H1 (cell line): ENCODE measurements around the gene AMZ1. TPM values are rescaled to one million over a fixed set of nuclear protein-coding genes. Genes with fewer than 3 reads are reported as not detected.

Experiments
- CTCF ChIA-PET: fragments of 300-600 bp; sonication (Branson Sonifier 250); formaldehyde crosslinking; loops from one replicate; lab custom pipeline; 2021; ENCODE audit not compliant: partially characterized antibody; lab: Charles Lee
- POLR2A ChIA-PET: fragments of 300-600 bp; sonication (Branson Sonifier 250); formaldehyde crosslinking; loops from one replicate; lab custom pipeline; 2021; ENCODE audit warnings: inconsistent platforms; ENCODE audit not compliant: partially characterized antibody; lab: Charles Lee
- DNase-seq, 2 experiments: peaks; one replicate each; pipeline versions ENCODE4 v3.0.0 to v3.0.0-alpha.2; 2010 to 2022; ENCODE audit warnings: low spot score in 2 of 2, low read depth in 1 of 2, mixed read lengths in 1 of 2
- FAIRE-seq: peaks from 2 replicates; lab custom pipeline; 2011; peaks lifted over from hg19 to GRCh38; lab: Jason Lieb, UNC
- H2AFZ ChIP-seq: 2 replicates; pipeline ENCODE4 v1.8.1; 2012; ENCODE audit warnings: low read length, inconsistent platforms
- H2AK5ac ChIP-seq: 2 replicates; pipeline ENCODE4 v1.6.1; 2013; ENCODE audit warnings: low read depth, low read length
- H2BK120ac ChIP-seq: replicated peaks from 2 replicates; pipeline ENCODE3; 2013; ENCODE audit warnings: low read depth, low read length, inconsistent platforms
- H2BK12ac ChIP-seq: 2 replicates; pipeline ENCODE4 v1.6.1; 2013; ENCODE audit warnings: low read depth, low read length
- H2BK15ac ChIP-seq: 2 replicates; pipeline ENCODE4 v1.6.1; 2013; ENCODE audit warnings: low read length
- H2BK20ac ChIP-seq: 2 replicates; pipeline ENCODE4 v1.6.1; 2013; ENCODE audit warnings: low read length
- H2BK5ac ChIP-seq: 2 replicates; pipeline ENCODE4 v1.6.1; 2013; ENCODE audit warnings: low read depth, low read length
- H3K14ac ChIP-seq: 2 replicates; pipeline ENCODE4 v1.6.1; 2013; ENCODE audit warnings: inconsistent platforms; ENCODE audit not compliant: insufficient read length
- H3K18ac ChIP-seq: 2 replicates; pipeline ENCODE4 v1.6.1; 2013; ENCODE audit warnings: low read length; ENCODE audit errors: extremely low read depth
- H3K23ac ChIP-seq: 2 replicates; pipeline ENCODE4 v1.6.1; 2013; ENCODE audit warnings: inconsistent platforms; ENCODE audit not compliant: insufficient read length
- H3K23me2 ChIP-seq: 2 replicates; pipeline ENCODE4 v1.6.1; 2013; ENCODE audit warnings: low read depth, low read length
- H3K27ac ChIP-seq: 2 replicates; pipeline ENCODE4 v1.6.1; 2011; ENCODE audit warnings: low read depth, low read length, inconsistent platforms
- H3K27me3 ChIP-seq, 4 experiments: replicated peaks in 1 of 4; 1 replicate in 1 of 4; 2 replicates in 3 of 4; pipeline versions ENCODE4 v1.6.1 to v1.8.1; 2011 to 2013; ENCODE audit warnings: low read length in 3 of 4, mild to moderate bottlenecking in 3 of 4, inconsistent platforms in 2 of 4, mixed read lengths in 2 of 4, moderate library complexity in 1 of 4; ENCODE audit not compliant: control insufficient read depth in 3 of 4, insufficient read depth in 3 of 4; ENCODE audit errors: extremely low read depth in 1 of 4
- H3K36me3 ChIP-seq, 4 experiments: 2 replicates each; pipeline versions ENCODE4 v1.6.1 to v1.8.1; 2011 to 2013; ENCODE audit warnings: mild to moderate bottlenecking in 4 of 4, low read length in 3 of 4, moderate library complexity in 2 of 4, control low read depth in 1 of 4, inconsistent platforms in 1 of 4; ENCODE audit not compliant: insufficient read depth in 4 of 4, control insufficient read depth in 2 of 4
- H3K4ac ChIP-seq: replicated peaks from 2 replicates; pipeline ENCODE3; 2013; ENCODE audit warnings: low read length, low read depth, mixed read lengths, inconsistent platforms; ENCODE audit not compliant: insufficient read length
- H3K4me1 ChIP-seq, 4 experiments: replicated peaks in 1 of 4; 1 replicate in 1 of 4; 2 replicates in 3 of 4; pipeline versions ENCODE4 v1.6.1 to v1.8.1; 2011 to 2013; ENCODE audit warnings: low read length in 3 of 4, inconsistent platforms in 2 of 4, mixed read lengths in 1 of 4; ENCODE audit not compliant: insufficient read depth in 4 of 4, control insufficient read depth in 3 of 4
- H3K4me2 ChIP-seq, 2 experiments: 2 replicates each; pipeline versions ENCODE4 v1.6.1 to v1.8.1; 2011 to 2013; ENCODE audit warnings: low read depth in 2 of 2, low read length in 2 of 2, control low read depth in 1 of 2, inconsistent platforms in 1 of 2, mild to moderate bottlenecking in 1 of 2; ENCODE audit not compliant: insufficient read depth in 1 of 2
- H3K4me3 ChIP-seq, 4 experiments: fragments of 200-600, 300-600 bp in 1 of 4; sonication (generic), shearing (Covaris generic), sonication (Bioruptor Twin) in 1 of 4; 2 replicates each; pipeline versions ENCODE4 v1.5.1 to v1.8.1; 2011 to 2016; ENCODE audit warnings: low read length in 4 of 4, low read depth in 3 of 4, control low read depth in 2 of 4, inconsistent platforms in 2 of 4, mild to moderate bottlenecking in 2 of 4, mixed read lengths in 1 of 4, moderate library complexity in 1 of 4; ENCODE audit not compliant: insufficient read depth in 2 of 4; ENCODE audit errors: extremely low read depth in 1 of 4
- H3K56ac ChIP-seq: replicated peaks from 2 replicates; pipeline ENCODE3; 2013; ENCODE audit warnings: low read depth, mild to moderate bottlenecking, mixed read lengths, low read length, inconsistent platforms; ENCODE audit not compliant: insufficient read length
- H3K79me1 ChIP-seq: 2 replicates; pipeline ENCODE4 v1.6.1; 2013; ENCODE audit warnings: low read depth, low read length, control low read depth
- H3K79me2 ChIP-seq, 2 experiments: 2 replicates each; pipeline versions ENCODE4 v1.6.1 to v1.8.1; 2012 to 2013; ENCODE audit warnings: low read length in 2 of 2, mild to moderate bottlenecking in 2 of 2, inconsistent platforms in 1 of 2; ENCODE audit not compliant: insufficient read depth in 2 of 2, control insufficient read depth in 1 of 2
- H3K9ac ChIP-seq, 4 experiments: replicated peaks in 1 of 4; 1 replicate in 1 of 4; 2 replicates in 3 of 4; pipeline versions ENCODE4 v1.6.1 to v1.8.1; 2011 to 2013; ENCODE audit warnings: low read depth in 3 of 4, low read length in 3 of 4, control low read depth in 2 of 4, mild to moderate bottlenecking in 2 of 4, moderate library complexity in 2 of 4, inconsistent platforms in 1 of 4; ENCODE audit errors: extremely low read depth in 1 of 4
- H3K9me3 ChIP-seq, 2 experiments: 2 replicates each; pipeline versions ENCODE4 v1.6.1 to v1.8.1; 2012 to 2013; ENCODE audit warnings: mild to moderate bottlenecking in 2 of 2, moderate library complexity in 2 of 2, control low read depth in 1 of 2, inconsistent platforms in 1 of 2, low read depth in 1 of 2, low read length in 1 of 2, mixed read lengths in 1 of 2; ENCODE audit not compliant: insufficient read depth in 2 of 2
- H4K20me1 ChIP-seq, 2 experiments: replicated peaks in 1 of 2; 2 replicates each; pipeline versions ENCODE3 to v1.8.1; 2011 to 2013; ENCODE audit warnings: inconsistent platforms in 2 of 2, low read length in 2 of 2, mild to moderate bottlenecking in 1 of 2; ENCODE audit not compliant: insufficient read depth in 2 of 2, control insufficient read depth in 1 of 2
- H4K5ac ChIP-seq: 2 replicates; pipeline ENCODE4 v1.6.1; 2013; ENCODE audit warnings: low read length, low read depth, mixed read lengths, inconsistent platforms; ENCODE audit not compliant: insufficient read length
- H4K8ac ChIP-seq: 2 replicates; pipeline ENCODE4 v1.8.0; 2013; ENCODE audit warnings: mild to moderate bottlenecking, moderate library complexity, low read length, inconsistent platforms; ENCODE audit not compliant: insufficient read depth; ENCODE audit errors: extremely low read depth
- H4K91ac ChIP-seq: replicated peaks from 2 replicates; pipeline ENCODE3; 2013; ENCODE audit warnings: low read length, mixed read lengths, inconsistent platforms; ENCODE audit not compliant: insufficient read length
- GABPA ChIP-seq: IDR thresholded peaks from 2 replicates; pipeline ENCODE4 v1.6.1; 2011; ENCODE audit warnings: mild to moderate bottlenecking, low read length, moderate library complexity, borderline replicate concordance; ENCODE audit not compliant: insufficient read depth
- RAD21 ChIP-seq, 2 experiments: IDR thresholded peaks in 1 of 2; conservative IDR thresholded peaks in 1 of 2; 2 replicates each; pipeline ENCODE4 v1.6.1; 2011; ENCODE audit warnings: low read depth in 2 of 2, low read length in 2 of 2, improper control_type of control experiment in 1 of 2, inconsistent platforms in 1 of 2, mild to moderate bottlenecking in 1 of 2, moderate library complexity in 1 of 2
- RFX5 ChIP-seq: IDR thresholded peaks from 2 replicates; pipeline ENCODE4 v1.6.1; 2011; ENCODE audit warnings: low read depth, low read length, improper control_type of control experiment, borderline replicate concordance
- ZNF274 ChIP-seq: IDR thresholded peaks from 2 replicates; pipeline ENCODE4 v1.7.0; 2012; ENCODE audit warnings: low read length, borderline replicate concordance; ENCODE audit errors: extremely low read depth
- WGBS, 2 experiments: shearing (Covaris generic) in 1 of 2; methylation state at CpG; one replicate each; pipeline versions ENCODE4 v1.1.6 to v1.1.7; 2013 to 2015; ENCODE audit warnings: low lambda C conversion rate in 2 of 2, mixed read lengths in 2 of 2, inconsistent platforms in 1 of 2, low coverage in 1 of 2, missing lambda C conversion rate in 1 of 2; ENCODE audit not compliant: insufficient replicate concordance in 2 of 2, insufficient coverage in 1 of 2, insufficient read length in 1 of 2; ENCODE audit errors: extremely low coverage in 1 of 2, missing lambda C conversion rate in 1 of 2; 5-methylcytosine and 5-hydroxymethylcytosine counted together
- polyA plus RNA-seq, 7 experiments: library from polyadenylated mRNA; depleted of rRNA in 3 of 7; stranded (reverse) in 5 of 7; unstranded in 2 of 7; fragments of >200 nt in 5 of 7; fragments of 200-250 nt in 2 of 7; gene quantifications; 1 replicate in 5 of 7; 2 replicates in 1 of 7; 4 replicates in 1 of 7; pipeline versions ENCODE4 v1.2.1 to v1.2.3, GENCODE V29; 2011 to 2013; ENCODE audit warnings: missing spikeins in 2 of 7, mixed read lengths in 2 of 7
- total RNA-seq: library from RNA; stranded (reverse); fragmentation: NEBNext Ultra II Directional; extraction: Animal tissue kit (Norgen Biotek cat#: 25700); gene quantifications from 2 replicates; pipeline ENCODE4 v1.2.1, GENCODE V29; 2021
- TF ChIP-seq, protein P1 (sequence below): IDR thresholded peaks from 2 replicates; pipeline ENCODE4 v1.6.1; 2011; ENCODE audit warnings: low read length, improper control_type of control experiment
- TF ChIP-seq, protein P2 (sequence below): IDR thresholded peaks from 2 replicates; pipeline ENCODE4 v1.6.1; 2012; ENCODE audit warnings: inconsistent platforms

AMZ1 gene
- total and polyA plus RNA-seq, 2 of the 8 experiments (the other 6 are each of a cell fraction or from before 2014, with no cell fraction given), result 0.59 to 1.4 TPM

DNA sequence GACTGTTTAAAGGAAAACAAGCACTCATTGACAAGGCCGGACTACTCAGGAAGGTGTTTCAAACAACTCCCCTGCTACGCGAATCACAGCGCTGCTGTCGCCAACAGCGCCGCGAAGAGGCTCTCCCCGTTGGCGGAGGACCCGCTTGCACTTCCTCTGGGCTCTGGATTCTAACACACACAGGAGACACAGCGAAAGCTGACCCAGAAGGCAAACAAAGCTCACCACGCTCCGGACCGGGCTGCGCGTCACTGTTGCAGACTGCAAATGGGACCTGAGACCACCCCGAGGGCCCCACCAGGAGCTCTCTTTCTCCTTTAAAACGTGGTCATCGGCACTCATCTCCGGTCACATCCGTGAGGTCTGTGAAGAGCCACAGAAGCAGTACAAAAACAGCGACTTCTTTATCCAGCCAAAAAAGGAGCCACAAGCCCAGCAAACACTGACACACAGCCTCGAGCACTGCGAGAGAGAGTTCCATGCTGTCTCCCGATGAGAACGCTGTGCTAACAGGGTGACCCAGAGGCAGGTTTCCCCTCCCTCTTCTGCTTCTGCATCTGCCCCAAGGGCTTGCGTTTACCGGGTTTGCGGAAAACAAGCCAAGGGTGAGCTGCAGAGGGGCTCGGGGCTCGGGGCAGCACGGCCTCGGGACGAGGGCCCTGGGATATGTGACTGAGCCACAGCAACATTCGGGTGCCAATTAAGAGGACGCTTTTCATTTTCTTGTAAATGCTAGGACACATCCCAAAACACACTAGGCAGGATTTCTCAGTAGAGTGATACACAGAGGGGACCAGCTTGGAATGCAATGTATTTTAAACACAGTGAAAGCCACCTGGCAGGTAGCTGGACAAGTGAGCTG is 41.3 kb downstream of the AMZ1 start:
- POLR2A ChIA-PET, result interaction anchor here (1.0 to 1.8 kb wide), 2 partner anchors 10 to 173 kb away, joined by 3 to 4 read pairs; no protein-coding TSS in a partner anchor
- Histone ChIP-seq H2AFZ (no peak overlapping the region), H3K79me1 (peaks cover 15% of the 10 kb centered on the region; the same call in 1 of the 2 replicates), H3K4ac (no peak overlapping the region), H3K27ac (no peak overlapping the region), H3K9ac (no peak overlapping the region), H3K36me3 (peaks cover 7 to 24% (median 16%) of the 10 kb centered on the region in 4 experiments), H3K18ac (no peak overlapping the region)
- TF ChIP-seq, protein P1, sequence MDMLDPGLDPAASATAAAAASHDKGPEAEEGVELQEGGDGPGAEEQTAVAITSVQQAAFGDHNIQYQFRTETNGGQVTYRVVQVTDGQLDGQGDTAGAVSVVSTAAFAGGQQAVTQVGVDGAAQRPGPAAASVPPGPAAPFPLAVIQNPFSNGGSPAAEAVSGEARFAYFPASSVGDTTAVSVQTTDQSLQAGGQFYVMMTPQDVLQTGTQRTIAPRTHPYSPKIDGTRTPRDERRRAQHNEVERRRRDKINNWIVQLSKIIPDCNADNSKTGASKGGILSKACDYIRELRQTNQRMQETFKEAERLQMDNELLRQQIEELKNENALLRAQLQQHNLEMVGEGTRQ, result no peak
- no peak for TF ChIP-seq RFX5
- TF ChIP-seq ZNF274, result no peak
- no peak for TF ChIP-seq GABPA
- TF ChIP-seq RAD21 (IDR thresholded peaks at IDR 0.05 in 1 of 2, conservative IDR thresholded peaks at IDR 0.05 in 1 of 2; ENCODE audit: low read depth in 2 of 2, low read length in 2 of 2), result no peak
- TF ChIP-seq, protein P2, sequence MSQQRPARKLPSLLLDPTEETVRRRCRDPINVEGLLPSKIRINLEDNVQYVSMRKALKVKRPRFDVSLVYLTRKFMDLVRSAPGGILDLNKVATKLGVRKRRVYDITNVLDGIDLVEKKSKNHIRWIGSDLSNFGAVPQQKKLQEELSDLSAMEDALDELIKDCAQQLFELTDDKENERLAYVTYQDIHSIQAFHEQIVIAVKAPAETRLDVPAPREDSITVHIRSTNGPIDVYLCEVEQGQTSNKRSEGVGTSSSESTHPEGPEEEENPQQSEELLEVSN, result no peak
- TF ChIP-seq, all 59 proteins: peak for 0
- Histone ChIP-seq H3K79me2 (peaks cover 0 to 30% of the 10 kb centered on the region in 2 experiments; a peak in 2 of 4 replicates), H3K14ac (no peak overlapping the region), H2BK15ac (no peak overlapping the region), H4K20me1 (peaks cover 3 to 15% of the 10 kb centered on the region in 2 experiments), H3K4me3 (no peak overlapping the region), H2BK20ac (no peak overlapping the region), H2BK5ac (no peak overlapping the region), H3K27me3 (no peaks in the 10 kb centered on the region), H3K23ac (no peak overlapping the region), H4K91ac (no peak overlapping the region), H2BK120ac (no peak overlapping the region), H3K4me2 (no peak overlapping the region), H3K56ac (no peak overlapping the region), H3K23me2 (no peaks in the 10 kb centered on the region), H3K4me1 (peaks cover 0 to 3% (median 1%) of the 10 kb centered on the region in 4 experiments; a peak in 1 of 7 replicates), H4K8ac (peak overlapping the region; percentile 29), H2BK12ac (no peak overlapping the region), H3K9me3 (no peaks in the 10 kb centered on the region), H4K5ac (no peak overlapping the region), H2AK5ac (no peak overlapping the region)
- DNase-seq (no peak), FAIRE-seq (no peak)
- CTCF ChIA-PET, result interaction anchor here (0.5 to 5.2 kb wide), 9 partner anchors 10 to 315 kb away, joined by 3 to 27 read pairs (median 4); no protein-coding TSS in a partner anchor
- WGBS, 2 experiments, result 91% methylated on average over 36 of the region's 37 CpGs; no CpG with 5 or more reads in 1 of the 2 experiments
